ENCODE results near the gene LSM7. TPM values are rescaled to one million over a fixed set of nuclear protein-coding genes. Genes with fewer than 3 reads are reported as not detected.

LSM7 gene
- total RNA-seq, 1 donor from 2014 or later: 31.4 TPM

- Histone ChIP-seq H3K27me3 (no peaks in the 10 kb centered on the region), H3K9me3 (no peaks in the 10 kb centered on the region), H3K4me3 (no peak overlapping the region), H3K36me3 (peaks cover 25 to 63% of the 10 kb centered on the region in 2 donors), H3K4me1 (no peaks in the 10 kb centered on the region), H3K27ac (no peak overlapping the region)
- intact Hi-C loops (cut with DNase I): no loop called here
- no peak for TF ChIP-seq CTCF (IDR thresholded peaks at IDR 0.05)
- no peak for DNase-seq (ENCODE audit: low spot score in 2 of 2)
Observed at GRCh38 chr19:2345076-2345475, 16.7 kb upstream of the LSM7 start.

GRCh38 chr19:2344381-2344870 lies 16.0 kb upstream of the LSM7 start:
- Histone ChIP-seq H3K27ac (no peak overlapping the region), H3K27me3 (no peaks in the 10 kb centered on the region), H3K36me3 (peaks cover 24 to 66% of the 10 kb centered on the region in 2 donors), H3K4me1 (no peaks in the 10 kb centered on the region), H3K4me3 (no peak overlapping the region), H3K9me3 (no peaks in the 10 kb centered on the region)
- no peak for TF ChIP-seq CTCF (IDR thresholded peaks at IDR 0.05)
- no peak for DNase-seq (ENCODE audit: low spot score in 2 of 2)
- intact Hi-C loops (cut with DNase I): no loop called here

GRCh38 chr19:2343289-2343982 lies 15.1 kb upstream of the LSM7 start:
- Histone ChIP-seq H3K4me3 (no peak overlapping the region), H3K4me1 (no peaks in the 10 kb centered on the region), H3K27me3 (no peaks in the 10 kb centered on the region), H3K27ac (no peak overlapping the region), H3K9me3 (no peaks in the 10 kb centered on the region), H3K36me3 (peaks cover 23 to 65% of the 10 kb centered on the region in 2 donors)
- no peak for TF ChIP-seq CTCF (IDR thresholded peaks at IDR 0.05)
- DNase-seq (ENCODE audit: low spot score in 2 of 2): no peak
- intact Hi-C loops (cut with DNase I): no loop called here

- Histone ChIP-seq H3K36me3 (peaks cover 23 to 64% of the 10 kb centered on the region in 2 donors), H3K4me1 (no peaks in the 10 kb centered on the region), H3K27me3 (no peaks in the 10 kb centered on the region), H3K4me3 (no peak overlapping the region), H3K27ac (no peak overlapping the region), H3K9me3 (no peaks in the 10 kb centered on the region)
- TF ChIP-seq CTCF (IDR thresholded peaks at IDR 0.05): no peak
- intact Hi-C loops (cut with DNase I): no loop called here
- no peak for DNase-seq (ENCODE audit: low spot score in 2 of 2)
Observed at GRCh38 chr19:2342656-2343288, 14.4 kb upstream of the LSM7 start.

- no peak for TF ChIP-seq CTCF (IDR thresholded peaks at IDR 0.05)
- DNase-seq (ENCODE audit: low spot score in 2 of 2): no peak
- no peak overlapping the region for H3K27ac ChIP-seq
- no peaks in the 10 kb centered on the region for H3K4me1 ChIP-seq
- no peak overlapping the region for H3K4me3 ChIP-seq
- no peaks in the 10 kb centered on the region for H3K9me3 ChIP-seq
- no peaks in the 10 kb centered on the region for H3K27me3 ChIP-seq
- intact Hi-C loops (cut with DNase I): no loop called here
- H3K36me3 ChIP-seq: peaks cover 25 to 64% of the 10 kb centered on the region in 2 donors
Observed at GRCh38 chr19:2341982-2342381, 13.6 kb upstream of the LSM7 start.
